ENCODE measurements around the gene PRKACA. TPM values are rescaled to one million over a fixed set of nuclear protein-coding genes. Genes with fewer than 3 reads are reported as not detected.
A peak's percentile ranks its signal among the peaks of the same experiment; 100 is the strongest.

PRKACA gene
- total RNA-seq, 1 donor from 2014 or later, result 87.1 TPM

GRCh38 chr19:14118165-14119051 lies 846 bp upstream of the PRKACA start:
- intact Hi-C loops (cut with DNase I), result no loop called here
- Histone ChIP-seq H3K36me3 (no peaks in the 10 kb centered on the region), H3K4me3 (peak overlapping the region; percentile 68), H3K27ac (peak overlapping the region; percentile 99), H3K9me3 (no peaks in the 10 kb centered on the region), H3K4me1 (peaks cover 56% of the 10 kb centered on the region), H3K27me3 (ENCODE audit: low read depth) (no peaks in the 10 kb centered on the region)
- TF ChIP-seq CTCF (IDR thresholded peaks at IDR 0.05), result no peak
- peak; percentile 68 to 73 for ATAC-seq
- DNase-seq, result peak; percentile 90

DNA sequence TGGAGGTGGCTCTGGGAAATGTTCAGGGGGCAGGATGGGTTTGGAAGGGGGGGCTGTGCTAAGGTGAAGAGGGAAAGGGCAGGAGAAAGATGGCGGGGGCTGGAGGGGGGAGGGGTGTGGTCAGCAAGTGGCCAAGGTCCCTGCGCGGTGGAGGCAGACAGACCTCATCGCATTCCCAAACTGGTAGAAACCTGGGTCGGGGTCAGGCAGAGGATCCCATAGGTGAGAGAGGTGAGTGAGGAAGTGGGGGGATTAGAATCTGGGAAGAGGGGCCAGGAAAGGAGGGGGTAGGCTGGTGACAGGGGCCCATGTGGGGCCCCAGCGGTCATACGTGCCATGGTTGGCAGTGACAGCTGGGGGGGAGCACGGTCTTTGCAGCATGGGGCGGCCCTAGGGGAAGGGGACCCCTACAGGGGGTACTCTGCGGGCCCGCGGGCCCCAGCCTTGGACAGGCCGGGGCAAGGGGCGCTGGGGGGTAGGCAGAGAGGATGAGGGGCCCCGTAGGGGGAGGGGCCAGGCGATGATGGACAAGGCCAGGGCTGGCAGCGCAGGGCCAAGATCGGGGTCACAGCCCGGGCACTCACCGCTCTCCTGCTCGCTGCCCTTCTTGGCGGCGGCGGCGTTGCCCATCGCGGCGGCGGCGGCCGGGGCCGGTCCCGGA lies 514 bp downstream of the PRKACA start:
- Histone ChIP-seq H3K27me3 (ENCODE audit: low read depth) (no peaks in the 10 kb centered on the region), H3K9me3 (no peaks in the 10 kb centered on the region), H3K4me3 (peak overlapping the region; percentile 78), H3K4me1 (peaks cover 69% of the 10 kb centered on the region), H3K36me3 (no peaks in the 10 kb centered on the region), H3K27ac (peak overlapping the region; percentile 76)
- ATAC-seq (no peak), DNase-seq (peak; percentile 60)
- intact Hi-C loops (cut with DNase I), result no loop called here
- TF ChIP-seq CTCF (IDR thresholded peaks at IDR 0.05), result no peak

DNA sequence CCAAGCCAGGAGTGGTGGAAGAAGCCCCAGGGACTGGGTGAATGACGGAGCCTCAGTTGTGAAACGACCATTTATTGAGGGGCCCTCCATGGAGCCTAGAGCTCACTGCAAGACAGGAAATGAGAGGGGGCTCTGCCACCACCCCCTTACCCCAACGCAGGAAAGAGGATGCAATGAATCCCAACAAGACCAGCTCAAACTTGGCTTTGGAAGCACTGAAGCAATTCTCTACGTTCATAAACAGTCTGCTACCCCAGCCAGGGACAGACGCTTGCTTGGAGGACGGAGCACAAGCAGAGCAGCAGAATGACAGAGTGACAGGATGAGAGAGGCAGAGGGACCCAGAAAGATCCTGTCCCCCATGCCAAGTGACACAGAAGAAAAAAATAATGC lies 1.0 kb downstream of the PRKACA start:
- H3K4me1 ChIP-seq, result peaks cover 74% of the 10 kb centered on the region
- TF ChIP-seq CTCF (IDR thresholded peaks at IDR 0.05), result no peak
- intact Hi-C loops (cut with DNase I), result no loop called here

GRCh38 chr19:14115756-14116155 lies 1.8 kb downstream of the PRKACA start:
- DNase-seq, result no peak
- peaks cover 74% of the 10 kb centered on the region for H3K4me1 ChIP-seq
- intact Hi-C loops (cut with DNase I), result no loop called here

More for the DNA sequence above, 1.0 kb downstream of the PRKACA start:
- no peaks in the 10 kb centered on the region for H3K36me3 ChIP-seq
- ATAC-seq, result no peak
- peak overlapping the region; percentile 78 for H3K4me3 ChIP-seq
- H3K27ac ChIP-seq, result peak overlapping the region; percentile 76
- no peaks in the 10 kb centered on the region for H3K9me3 ChIP-seq
- no peaks in the 10 kb centered on the region for H3K27me3 ChIP-seq (ENCODE audit: low read depth)
- no peak for DNase-seq

DNA sequence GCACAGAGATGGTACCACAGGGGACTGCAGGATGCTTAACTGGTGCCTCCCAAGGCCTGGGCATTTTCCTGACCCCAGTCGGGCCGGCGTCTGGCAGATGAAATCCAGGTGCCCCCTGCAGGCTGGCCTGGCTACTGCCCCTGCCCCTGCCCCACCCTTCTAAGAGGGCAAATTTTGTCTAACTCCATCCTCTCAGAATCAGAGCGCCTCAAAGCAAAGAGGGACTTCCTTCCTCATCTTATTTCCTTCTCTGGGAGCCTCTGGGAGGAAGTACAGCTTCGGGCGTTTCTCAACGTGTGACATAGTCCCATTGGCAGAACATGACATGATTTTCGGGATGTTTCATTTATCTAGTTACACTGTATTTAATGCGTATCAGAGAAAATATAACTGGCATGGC lies 2.7 kb downstream of the PRKACA start:
- no peaks in the 10 kb centered on the region for H3K36me3 ChIP-seq
- H3K27me3 ChIP-seq (ENCODE audit: low read depth), result no peaks in the 10 kb centered on the region
- intact Hi-C loops (cut with DNase I), result no loop called here
- peaks cover 68% of the 10 kb centered on the region for H3K4me1 ChIP-seq
- H3K4me3 ChIP-seq, result no peak overlapping the region
- ATAC-seq (peak; percentile 0 to 3), DNase-seq (peak; percentile 82)
- TF ChIP-seq CTCF (IDR thresholded peaks at IDR 0.05), result peak; percentile 58
- H3K27ac ChIP-seq, result peak overlapping the region; percentile 5
- H3K9me3 ChIP-seq, result no peaks in the 10 kb centered on the region

More at GRCh38 chr19:14115756-14116155, 1.8 kb downstream of the PRKACA start:
- no peaks in the 10 kb centered on the region for H3K36me3 ChIP-seq
- H3K4me3 ChIP-seq, result no peak overlapping the region
- no peaks in the 10 kb centered on the region for H3K9me3 ChIP-seq
- H3K27ac ChIP-seq, result peak overlapping the region; percentile 18
- no peak for ATAC-seq
- no peak for TF ChIP-seq CTCF (IDR thresholded peaks at IDR 0.05)
- H3K27me3 ChIP-seq (ENCODE audit: low read depth), result no peaks in the 10 kb centered on the region

Data from lower lobe of right lung (tissue), 2 donors.